Measurements from ENCODE around the gene CYSTM1.

GRCh38 chr5:140157032-140157781 is 17.8 kb upstream of the CYSTM1 start:
- peak; percentile 95 for TF ChIP-seq CTCF (conservative IDR thresholded peaks at IDR 0.05)
- no peak for TF ChIP-seq EZH2 (IDR thresholded peaks at IDR 0.05; ENCODE audit: low read depth)
